Stimulated activated CD8-positive, alpha-beta memory T cell treated with anti-CD3 and anti-CD28 coated beads, Interleukin-15, amount 100 ng/mL, for 4 hours (primary cell): ENCODE measurements around the gene ELMO3.

Experiments used
- DNase-seq, 2 donors: peaks; one replicate each; pipeline ENCODE4 v3.0.0-alpha.2; 2020; ENCODE audit warnings: low read depth in 2 of 2

The ELMO3 gene, protein sequence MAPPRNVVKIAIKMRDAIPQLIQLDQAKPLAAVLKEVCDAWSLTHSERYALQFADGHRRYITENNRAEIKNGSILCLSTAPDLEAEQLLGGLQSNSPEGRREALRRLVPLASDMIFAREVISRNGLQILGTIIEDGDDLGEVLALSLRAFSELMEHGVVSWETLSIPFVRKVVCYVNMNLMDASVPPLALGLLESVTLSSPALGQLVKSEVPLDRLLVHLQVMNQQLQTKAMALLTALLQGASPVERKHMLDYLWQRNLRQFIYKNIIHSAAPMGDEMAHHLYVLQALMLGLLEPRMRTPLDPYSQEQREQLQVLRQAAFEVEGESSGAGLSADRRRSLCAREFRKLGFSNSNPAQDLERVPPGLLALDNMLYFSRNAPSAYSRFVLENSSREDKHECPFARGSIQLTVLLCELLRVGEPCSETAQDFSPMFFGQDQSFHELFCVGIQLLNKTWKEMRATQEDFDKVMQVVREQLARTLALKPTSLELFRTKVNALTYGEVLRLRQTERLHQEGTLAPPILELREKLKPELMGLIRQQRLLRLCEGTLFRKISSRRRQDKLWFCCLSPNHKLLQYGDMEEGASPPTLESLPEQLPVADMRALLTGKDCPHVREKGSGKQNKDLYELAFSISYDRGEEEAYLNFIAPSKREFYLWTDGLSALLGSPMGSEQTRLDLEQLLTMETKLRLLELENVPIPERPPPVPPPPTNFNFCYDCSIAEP

DNA sequence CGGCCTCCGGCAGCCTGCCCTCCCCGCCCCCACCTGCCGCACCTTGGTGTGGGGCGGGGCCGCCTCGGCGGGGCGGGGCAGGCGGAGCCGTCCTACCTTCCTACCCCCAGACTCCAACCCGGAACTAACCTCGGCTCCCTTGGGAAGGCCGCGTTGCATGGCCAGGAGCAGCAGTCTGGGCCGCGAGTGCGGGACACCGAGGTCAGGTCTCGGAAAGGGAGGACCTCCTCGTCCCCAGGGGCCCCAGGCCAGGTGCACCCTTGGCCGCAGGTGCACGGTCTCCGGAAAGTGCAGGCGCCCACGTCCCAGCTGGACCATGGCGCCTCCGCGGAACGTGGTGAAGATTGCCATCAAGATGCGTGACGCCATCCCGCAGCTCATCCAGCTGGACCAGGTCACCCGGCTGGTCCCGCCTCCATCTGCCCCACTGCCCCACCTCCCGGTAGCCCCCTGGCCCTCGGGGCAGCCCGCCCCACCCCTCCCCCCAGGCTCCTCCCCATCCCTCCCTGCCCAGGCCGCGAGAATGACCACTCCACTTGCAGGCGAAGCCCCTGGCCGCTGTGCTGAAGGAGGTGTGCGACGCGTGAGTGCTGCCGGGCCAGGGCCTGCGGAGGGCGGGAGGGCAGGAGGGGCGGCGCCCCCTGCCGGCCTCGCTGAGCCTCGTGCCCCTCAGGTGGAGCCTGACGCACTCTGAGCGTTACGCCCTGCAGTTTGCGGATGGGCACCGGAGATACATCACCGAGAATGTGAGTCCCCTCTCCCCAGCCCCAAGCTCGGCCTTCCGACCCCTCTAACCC is at the start of gene ELMO3:
TSS of gene ELMO3 (plus strand) at position 121 of the 797 bp plus-strand sequence. CDS start at position 317, 196 bp downstream.
- DNase-seq = no peak

DNA sequence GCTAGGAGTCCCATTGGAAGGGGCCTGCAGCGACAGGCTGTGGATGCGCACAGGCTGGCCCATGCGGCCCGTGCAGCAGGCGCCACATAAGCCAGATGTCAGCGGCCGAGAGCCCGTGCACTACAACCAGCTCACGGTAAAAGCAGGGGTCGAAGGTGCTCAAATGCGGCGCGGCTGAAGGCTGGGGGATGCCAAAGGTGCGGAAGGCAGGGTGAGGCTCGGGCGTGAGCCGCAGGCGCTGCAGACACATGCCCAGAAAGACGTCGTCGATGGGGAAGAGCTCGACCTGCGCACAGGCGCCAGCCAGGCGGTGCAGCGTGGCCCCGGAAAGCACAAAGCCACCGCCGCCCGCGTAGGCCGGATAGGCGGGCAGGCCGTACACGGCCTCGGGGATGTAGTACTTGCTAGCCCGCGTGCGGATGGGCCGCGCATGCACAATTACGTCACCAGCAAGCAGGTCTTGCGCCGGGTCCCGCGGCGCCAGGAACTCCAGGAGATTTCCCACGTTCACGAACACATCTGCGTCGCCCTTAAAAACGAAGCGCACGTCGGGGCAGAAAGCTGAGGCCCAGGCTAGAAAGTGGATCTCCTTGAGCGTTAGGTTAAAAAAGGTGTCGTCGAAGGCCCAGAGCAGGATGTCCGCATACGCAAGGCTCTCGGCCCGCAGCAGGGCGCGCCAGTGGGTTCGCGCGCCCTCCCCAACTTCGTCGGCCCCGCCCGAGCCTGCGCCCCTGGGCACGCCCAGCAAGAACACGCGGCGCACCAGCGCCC is 49.5 kb upstream of the ELMO3 start:
- no peak for DNase-seq

DNA sequence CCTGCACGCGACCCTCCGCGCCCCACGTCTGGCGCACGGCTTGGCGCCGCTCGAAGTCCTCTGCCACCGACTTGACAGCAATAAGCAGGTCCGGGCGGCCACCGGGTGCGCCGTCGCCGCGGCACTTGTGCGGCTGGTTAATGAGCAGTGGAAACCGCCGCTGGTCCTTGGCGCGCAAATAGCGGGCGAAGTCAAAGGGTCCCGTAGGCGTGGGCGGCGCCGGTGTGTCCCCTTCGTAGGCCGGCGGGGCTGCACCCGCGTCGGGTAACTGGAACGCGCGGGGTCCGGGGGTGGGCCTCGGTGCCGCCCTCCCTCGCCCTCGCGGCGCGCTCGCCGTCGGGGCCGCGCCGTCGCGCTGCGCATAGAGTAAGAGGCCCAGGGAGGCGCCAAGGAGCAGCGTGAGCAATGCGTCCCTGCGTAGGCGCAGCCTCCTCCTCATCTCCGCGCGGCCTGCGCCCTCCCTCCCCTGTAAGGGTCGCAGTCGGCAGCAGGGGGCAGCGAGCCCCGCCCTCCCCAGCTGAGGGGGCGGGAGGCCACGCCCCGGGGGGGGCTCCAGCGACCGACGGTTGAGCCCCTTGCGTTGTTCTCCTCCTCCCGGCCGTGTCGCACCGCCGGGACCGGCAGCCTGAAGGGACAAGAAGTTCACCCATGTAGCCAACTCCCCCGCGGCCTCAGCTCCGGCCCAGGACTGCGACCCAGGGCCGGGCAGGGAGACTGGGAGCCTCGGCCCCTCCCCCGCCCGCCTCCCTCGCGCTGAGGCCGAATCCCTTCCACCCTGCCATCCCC is 48.7 kb upstream of the ELMO3 start:
- peak; percentile 44 to 47 for DNase-seq

DNA sequence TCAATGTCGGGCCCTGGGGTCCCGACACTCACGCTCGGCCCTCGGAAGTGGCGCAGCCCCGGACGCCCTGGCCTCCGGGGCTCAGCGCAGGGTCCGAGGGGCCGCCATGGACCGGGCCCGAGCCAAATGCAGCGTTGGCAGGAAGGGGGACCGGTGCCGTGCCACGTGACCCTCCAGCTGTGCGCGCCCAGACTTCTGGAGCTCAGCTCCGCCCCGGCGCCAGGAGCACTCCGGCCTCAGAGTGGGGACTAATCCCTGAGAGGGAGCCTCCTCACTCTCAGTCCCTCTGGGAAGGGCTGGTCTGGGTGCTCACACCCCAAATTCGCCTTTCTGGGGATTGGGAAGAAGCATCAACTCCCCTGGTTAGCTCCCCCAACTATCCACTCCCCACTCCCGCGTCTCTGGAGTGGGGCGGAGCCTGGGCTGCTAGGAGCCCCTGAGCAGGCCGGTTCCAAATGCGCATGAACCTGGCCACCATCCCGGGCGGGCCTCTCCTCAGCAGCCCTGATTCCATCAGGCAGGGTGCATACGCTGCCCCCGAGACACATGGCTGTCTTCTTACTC is 48.0 kb upstream of the ELMO3 start, which contains the start of gene B3GNT9:
TSS of gene B3GNT9 (minus strand) at position 166 of the 564 bp plus-strand sequence. CDS start 513 bp downstream, outside the sequence.
- no peak for DNase-seq

DNA sequence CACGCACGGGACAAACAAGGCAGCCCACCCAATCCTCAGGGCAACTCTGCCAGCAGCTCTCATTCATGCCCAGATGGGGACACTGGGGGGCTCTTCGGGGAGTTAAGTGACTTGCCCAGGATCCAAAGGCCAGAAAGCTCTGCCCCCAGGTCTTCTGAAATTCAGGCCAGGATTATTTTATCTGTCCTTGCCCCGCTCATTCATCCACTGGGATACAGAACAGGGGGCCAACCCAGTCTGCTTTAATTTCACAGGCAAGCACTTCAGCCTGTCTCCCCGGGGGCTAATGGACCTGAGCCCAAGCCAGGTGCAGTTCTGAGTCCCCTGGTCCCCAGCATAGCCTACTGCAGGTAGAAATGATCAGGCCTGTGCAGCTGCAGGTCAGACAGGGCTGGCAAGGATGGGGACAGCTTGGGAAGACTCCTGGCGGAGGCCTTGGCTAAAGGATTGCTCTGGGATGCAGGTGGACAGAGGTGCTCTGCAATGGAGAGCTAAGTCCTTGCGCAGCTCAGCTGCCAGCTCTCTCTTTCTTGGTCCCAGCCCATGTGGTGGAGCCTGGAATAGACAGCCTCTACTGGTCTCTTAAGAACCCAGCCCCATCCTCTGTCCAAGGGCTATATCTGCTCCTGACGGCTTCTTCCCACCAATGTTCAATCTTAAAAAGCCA is 47.4 kb upstream of the ELMO3 start:
- no peak for DNase-seq

DNA sequence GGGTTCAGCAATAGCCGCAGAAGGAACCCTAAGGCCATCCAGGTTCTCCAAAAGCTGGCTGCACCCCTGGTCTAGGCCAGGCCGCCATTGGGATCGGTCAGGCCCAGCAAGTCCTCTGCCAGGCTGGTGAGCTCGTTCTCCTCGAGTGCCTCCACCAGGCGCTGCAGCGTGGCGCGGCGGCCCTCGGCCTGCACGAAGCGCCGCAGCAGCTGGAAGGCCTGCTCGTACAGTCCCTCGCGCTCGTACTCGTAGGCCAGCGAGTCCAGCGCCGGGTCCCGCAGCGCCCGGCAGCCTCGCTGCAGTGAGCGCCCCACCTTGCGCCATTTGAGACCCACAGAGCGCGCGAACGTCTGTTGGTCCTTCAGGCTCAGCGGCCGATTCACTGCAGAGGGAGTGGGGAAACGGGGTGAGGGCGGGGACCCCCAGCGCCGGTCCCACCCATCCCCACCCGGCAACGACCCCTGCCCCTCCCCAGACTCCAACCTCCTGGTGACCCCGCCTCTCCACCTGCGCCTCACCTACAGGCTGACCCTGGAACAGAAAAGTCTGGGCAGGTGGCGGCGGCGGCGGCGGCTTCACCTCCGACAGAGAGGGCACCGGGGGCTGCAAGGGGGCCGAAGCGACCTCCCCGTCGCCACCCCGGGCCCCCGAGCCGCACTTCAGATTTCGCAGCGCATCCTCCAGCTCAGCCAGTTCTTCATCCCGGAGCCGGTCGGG is 44.2 kb upstream of the ELMO3 start:
- DNase-seq = no peak

DNA sequence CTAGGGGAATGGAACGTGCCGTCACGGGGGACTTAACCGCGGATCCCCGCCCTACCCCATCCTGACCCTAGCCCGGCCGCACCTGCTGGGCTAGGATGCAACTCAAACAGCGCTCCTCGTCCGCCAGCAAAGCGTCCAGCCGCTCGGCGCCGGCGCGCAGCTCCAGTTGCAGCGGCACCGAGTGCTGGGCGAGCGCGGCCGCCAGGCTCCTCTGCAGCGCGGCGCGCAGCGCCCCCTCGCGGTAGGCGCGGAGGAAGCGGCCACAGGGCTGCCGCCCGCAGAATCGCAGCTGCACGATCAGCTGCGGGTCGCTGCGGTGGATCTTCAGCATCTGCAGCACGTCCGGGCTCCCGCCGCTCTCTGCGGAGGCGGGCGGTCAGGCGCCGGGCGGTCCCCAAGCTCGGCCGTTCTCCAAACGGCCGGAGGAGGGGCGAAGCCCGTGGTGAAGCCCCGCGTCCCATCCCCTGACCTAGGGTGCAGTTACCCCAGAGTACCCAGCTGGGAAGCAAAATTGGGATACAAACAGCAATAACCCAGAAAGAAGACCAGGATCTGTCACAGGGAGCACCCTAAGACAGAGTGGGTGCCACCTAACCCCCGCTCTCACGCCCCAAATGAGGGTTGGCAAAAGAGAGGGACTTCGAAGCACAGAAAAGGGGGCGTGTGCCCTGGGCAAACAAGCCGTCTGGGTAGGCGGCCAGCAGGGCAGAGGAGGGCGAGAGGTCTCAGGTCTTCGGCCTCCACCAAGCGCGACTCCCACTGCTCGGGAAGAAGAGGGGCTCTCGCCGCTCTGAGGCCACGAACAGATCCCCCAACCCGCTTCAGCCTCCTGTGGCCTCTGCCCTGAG is 43.4 kb upstream of the ELMO3 start:
- DNase-seq = peak in 1 of 2 donors; percentile 54

DNA sequence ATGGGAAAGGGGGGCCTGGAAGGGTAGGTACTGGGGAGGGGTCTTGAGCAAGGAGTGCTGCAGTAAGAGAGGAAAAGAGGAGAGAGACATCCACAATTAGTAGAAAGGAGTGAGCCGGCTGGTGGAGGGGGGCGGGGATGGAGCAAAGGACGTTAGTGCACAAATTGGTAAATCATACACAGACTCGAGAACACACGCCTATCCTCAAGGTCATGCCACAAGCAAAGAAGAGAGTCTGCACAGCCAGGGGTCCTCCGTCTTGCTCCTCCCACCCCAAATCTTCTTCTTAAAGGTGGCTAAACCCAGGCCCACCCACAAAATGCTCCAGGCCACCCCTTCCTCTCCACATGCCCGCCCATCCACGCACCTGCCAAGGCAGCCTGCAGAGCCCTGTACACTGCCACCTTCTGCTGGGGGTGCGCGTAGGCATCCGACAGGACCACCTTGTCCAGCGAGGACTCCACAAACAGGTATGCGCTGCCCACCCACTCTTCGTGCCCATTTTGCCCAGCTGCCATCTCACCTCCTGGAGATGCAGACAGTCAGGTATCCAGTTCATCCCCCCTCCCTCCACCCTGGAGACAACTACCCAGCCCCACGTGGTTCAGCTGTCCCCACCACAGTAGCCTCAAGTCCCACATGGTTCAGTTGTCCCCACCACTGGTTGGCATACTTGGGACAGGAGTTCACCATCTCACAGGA is 42.6 kb upstream of the ELMO3 start:
- DNase-seq = no peak

DNA sequence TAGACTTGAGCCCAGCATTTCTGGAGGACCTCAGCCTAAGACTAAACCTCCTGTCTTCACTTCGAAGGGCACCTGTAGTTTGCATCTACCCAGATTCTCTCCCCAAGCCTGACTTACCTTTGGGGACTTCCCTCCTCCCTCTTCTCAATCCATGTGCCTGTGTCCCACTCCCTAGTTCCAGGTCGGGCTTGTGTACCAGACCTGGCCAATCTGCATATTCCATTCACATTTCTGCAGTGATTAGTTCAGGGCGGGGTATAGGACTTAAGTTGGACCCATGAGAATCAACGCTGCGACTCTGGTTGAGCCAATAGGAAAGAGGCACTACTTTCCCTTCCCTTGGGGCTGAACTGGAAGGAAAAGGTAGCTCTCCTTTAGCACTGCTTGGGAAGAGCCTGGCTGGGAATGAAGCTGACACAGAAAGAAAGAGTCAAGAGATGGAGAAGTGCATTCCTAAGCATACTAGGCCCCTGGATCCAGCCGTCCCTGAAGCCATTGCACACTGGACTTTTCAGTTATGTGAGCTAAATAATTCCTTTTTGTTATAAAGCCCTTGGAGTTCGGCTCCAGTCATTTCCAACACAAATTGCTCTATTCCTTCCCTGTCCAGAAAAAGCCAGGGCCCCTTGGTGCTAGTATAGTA is 41.7 kb upstream of the ELMO3 start:
- DNase-seq = no peak

DNA sequence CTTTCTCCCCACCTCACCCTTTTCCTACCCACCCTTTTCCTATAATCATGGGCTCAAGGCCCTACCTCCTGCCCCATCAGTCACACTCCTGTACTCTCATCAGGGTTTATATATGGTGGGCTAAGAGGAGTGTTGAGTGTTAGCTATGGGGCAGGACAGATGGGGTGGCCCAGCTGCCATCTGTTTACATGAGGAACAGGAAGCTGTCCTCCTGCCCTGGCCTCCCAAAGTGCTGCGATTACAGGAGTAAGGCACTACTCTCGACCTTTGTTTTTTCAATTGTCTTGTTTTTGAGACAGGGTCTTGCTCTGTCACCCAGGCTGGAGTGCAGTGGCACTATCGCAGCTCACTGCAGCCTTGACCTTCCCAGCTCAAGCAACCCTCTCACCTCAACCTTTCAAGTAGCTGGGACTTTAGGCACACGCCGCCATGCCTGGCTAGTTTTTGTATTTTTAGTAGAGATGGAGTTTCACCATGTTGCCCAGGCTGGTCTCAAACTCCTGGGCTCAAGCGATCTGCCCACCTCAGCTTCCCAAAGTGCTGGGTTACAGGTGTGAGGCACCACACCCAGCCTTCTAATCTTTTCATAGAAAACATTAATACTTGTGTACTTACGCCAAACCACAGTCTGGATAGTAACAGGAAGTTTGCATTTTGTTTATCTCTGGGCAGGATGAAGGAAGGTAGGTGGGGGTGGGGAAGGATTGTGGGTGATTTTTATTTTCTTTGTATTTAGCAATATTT is 40.9 kb upstream of the ELMO3 start:
- no peak for DNase-seq

DNA sequence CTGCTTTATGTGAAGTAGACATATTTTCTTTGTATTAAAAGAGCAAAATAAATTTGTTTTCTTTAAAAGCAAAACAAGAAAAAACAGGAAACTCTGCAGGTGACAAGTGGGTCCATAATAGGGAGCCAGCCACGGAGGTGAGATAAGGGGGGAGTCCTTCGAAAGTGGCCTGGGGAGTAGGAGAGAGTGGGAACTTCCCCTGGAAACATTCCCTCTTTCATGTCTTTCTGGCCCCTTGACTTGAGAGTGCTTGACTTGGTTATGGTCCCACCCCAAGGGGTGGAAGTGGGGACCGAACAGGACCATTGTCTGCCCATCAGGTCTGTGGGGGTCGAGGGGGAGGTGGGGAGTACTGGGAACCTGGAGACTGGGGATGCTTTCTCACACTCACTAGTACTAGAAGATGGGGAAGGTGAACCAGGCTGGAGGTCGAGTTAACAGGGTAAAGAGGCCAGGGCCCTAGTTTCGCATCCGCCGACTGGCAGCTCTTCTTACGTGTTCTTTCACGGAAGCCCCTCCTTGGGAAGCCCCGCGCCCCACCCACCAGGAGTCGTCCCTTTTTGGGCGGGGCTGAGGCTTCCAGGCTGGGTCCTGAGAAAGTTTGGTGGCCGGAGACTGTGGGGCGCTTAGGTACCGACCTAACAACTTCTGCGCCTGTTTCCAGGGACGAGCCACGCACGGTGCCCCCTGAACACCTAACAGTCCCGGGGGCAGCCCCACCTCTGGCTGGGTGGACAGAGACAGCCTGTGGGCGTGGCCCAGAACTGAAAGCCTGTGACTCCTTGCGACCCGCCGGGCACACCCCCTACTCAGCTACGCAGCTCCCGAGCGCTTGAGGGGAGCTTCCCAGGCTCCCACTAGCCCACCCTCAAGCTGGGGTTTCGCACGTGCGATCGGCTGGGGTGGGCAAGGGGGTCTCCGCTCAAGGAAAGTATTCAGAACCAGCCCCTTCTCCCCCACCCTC is 40.0 kb upstream of the ELMO3 start:
- peak; percentile 65 to 67 for DNase-seq

DNA sequence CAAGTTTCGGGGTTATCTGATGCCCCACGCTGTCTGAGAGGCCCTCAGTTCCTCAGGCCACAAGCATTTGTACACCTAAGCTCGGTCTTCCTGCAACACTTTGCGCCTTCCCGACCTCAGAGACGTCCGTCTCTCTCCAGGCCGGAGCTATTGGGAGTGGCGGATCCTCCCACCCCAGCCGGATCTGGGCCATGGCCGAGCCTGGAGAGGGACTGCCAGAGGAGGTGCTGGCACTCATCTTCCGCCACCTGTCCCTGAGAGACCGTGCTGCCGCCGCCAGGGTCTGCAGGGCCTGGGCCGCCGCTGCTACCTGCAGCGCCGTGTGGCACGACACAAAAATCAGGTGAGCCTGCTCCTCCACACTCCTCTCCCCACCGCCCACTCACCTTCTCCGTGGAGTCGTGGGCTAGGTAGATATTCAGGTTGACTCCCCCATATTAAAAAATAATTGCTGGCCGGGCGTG is 37.3 kb upstream of the ELMO3 start:
- no peak for DNase-seq

DNA sequence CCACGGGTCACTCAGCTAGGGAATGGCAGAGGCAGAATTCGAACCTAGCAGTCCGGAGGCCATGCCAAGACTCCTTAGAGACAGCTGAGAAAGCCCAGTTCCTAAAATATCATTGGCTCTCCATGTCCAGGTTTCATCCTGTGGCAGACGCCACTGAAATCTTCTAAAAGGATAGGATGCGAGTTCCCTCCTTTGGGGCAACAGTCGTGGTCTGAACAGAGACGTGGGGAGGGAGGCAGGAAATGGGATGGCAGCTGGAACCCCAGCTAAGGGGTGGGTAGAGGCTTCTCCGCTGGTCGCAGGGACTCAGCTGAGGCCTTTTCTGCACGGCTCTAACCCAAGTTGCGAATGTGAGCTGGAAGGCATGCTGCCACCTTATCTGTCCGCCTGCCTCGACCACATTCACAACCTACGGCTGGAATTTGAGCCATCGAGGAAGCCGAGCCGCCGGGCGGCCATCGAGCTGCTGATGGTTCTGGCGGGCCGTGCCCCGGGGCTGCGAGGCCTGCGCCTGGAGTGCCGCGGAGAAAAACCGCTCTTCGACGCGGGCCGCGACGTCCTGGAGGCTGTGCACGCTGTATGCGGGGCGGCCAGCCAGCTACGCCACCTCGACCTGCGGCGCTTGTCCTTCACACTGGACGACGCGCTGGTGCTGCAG is 36.3 kb upstream of the ELMO3 start:
- no peak for DNase-seq
